GM15510 (cell line): Measurements from ENCODE around the gene NGF.

Source experiments
- POLR2A ChIP-seq: IDR thresholded peaks from 3 replicates; pipeline ENCODE4 v1.6.1; 2011; ENCODE audit warnings: borderline replicate concordance; ENCODE audit not compliant: insufficient read length; ENCODE audit errors: extremely low read depth

Gene NGF

GRCh38 chr1:115320377-115320776 is 17.7 kb downstream of the NGF start:
- TF ChIP-seq POLR2A: no peak

- TF ChIP-seq POLR2A: no peak
These were observed 18.3 kb downstream of the NGF start for GRCh38 chr1:115319706-115320105.

GRCh38 chr1:115317101-115318012 is 20.7 kb downstream of the NGF start:
- no peak for TF ChIP-seq POLR2A

GRCh38 chr1:115314765-115315164 is 23.3 kb downstream of the NGF start:
- no peak for TF ChIP-seq POLR2A

GRCh38 chr1:115314092-115314491 is 24.0 kb downstream of the NGF start:
- TF ChIP-seq POLR2A: no peak

GRCh38 chr1:115313182-115313581 is 24.9 kb downstream of the NGF start:
- TF ChIP-seq POLR2A: no peak

- TF ChIP-seq POLR2A: no peak
These were observed 25.3 kb downstream of the NGF start for GRCh38 chr1:115312742-115313141.

- TF ChIP-seq POLR2A: no peak
These were observed 26.5 kb downstream of the NGF start for GRCh38 chr1:115311474-115311989.

GRCh38 chr1:115310581-115311473 is 27.2 kb downstream of the NGF start:
- no peak for TF ChIP-seq POLR2A

- no peak for TF ChIP-seq POLR2A
These were observed 29.1 kb downstream of the NGF start for GRCh38 chr1:115308969-115309368.

GRCh38 chr1:115307661-115308060 is 30.4 kb downstream of the NGF start:
- no peak for TF ChIP-seq POLR2A

- no peak for TF ChIP-seq POLR2A
These were observed 31.9 kb downstream of the NGF start for GRCh38 chr1:115306146-115306545.

- TF ChIP-seq POLR2A: no peak
These were observed 34.7 kb downstream of the NGF start for GRCh38 chr1:115303364-115303763.

GRCh38 chr1:115302390-115302961 is 35.6 kb downstream of the NGF start:
- no peak for TF ChIP-seq POLR2A

- TF ChIP-seq POLR2A: no peak
These were observed 36.5 kb downstream of the NGF start for GRCh38 chr1:115301438-115302020.

GRCh38 chr1:115300087-115300876 is 37.8 kb downstream of the NGF start:
- TF ChIP-seq POLR2A: no peak
